ENCODE measurements around the gene ITIH5.

The ITIH5 gene

DNA sequence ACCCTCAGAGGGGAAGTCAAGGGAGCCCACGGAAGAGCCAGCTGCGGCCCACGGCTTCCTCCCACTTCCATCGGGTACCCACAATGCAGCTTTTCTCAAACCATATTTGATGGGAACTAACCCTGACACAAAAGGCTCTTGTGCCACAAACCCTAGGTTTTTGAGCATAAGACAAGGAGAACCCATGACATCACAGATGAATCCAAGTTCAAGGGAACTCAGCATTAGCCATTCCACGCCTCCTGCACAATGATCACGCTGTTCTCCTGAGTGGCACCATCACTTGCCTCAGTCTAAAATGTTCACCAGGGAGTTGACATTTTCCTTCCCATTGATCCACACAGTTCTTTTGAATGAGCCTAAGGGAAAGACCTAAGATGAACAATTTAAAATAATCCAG lies 70.4 kb downstream of the ITIH5 start:
- Histone ChIP-seq H3K4me3 (ENCODE audit: control insufficient read depth in 1 of 7, extremely low read depth in 1 of 7, insufficient read depth in 4 of 7, low read depth in 2 of 7, low read length in 6 of 7) (no peak overlapping the region), H3K36me3 (ENCODE audit: control insufficient read depth in 4 of 4, insufficient read depth in 4 of 4, low read length in 3 of 4) (no peaks in the 10 kb centered on the region), H3K27ac (ENCODE audit: insufficient read depth in 1 of 2, low read depth in 1 of 2, low read length in 2 of 2, poor library complexity in 1 of 2, severe bottlenecking in 2 of 2) (no peak overlapping the region), H3K4me1 (ENCODE audit: control extremely low read depth in 1 of 4, control insufficient read depth in 4 of 4, insufficient read depth in 4 of 4, low read length in 3 of 4) (peaks cover 0 to under 1% (median 0%) of the 10 kb centered on the region in 4 experiments), H3K9me3 (ENCODE audit: control extremely low read depth in 1 of 5, control insufficient read depth in 4 of 5, insufficient read depth in 2 of 5, low read depth in 1 of 5, low read length in 4 of 5) (no peaks in the 10 kb centered on the region), H3K27me3 (replicated peaks in 2 of 5; ENCODE audit: control insufficient read depth in 4 of 5, insufficient read depth in 5 of 5, low read length in 4 of 5) (no peaks in the 10 kb centered on the region)
- no peak for DNase-seq
- CTCF ChIA-PET = no interaction called here
- 100% methylated on average over 2 of the region's 6 CpGs for WGBS (ENCODE audit: insufficient coverage)
- POLR2A ChIA-PET = no interaction called here

DNA sequence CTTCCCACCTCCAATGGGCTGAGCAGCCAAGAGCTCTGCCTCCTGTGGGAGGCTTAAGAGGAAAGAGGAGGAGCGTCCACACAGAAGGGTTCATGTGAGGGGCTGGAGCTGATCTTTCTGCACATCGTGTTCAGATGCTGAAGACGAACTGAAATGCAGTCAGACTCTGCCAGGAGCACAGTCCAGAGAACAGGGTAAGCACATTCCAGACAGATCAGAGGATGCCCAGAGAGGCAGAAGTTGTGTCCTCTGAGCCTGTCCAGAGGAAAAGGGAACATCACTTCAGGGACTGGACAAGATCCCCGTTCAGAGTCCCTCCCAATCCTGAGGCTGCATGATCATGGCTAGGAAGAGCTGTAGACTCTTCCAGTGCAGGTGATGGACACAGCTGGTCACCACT lies 72.9 kb downstream of the ITIH5 start:
- ChIA-PET CTCF (interaction anchor here (0.5 kb wide), 1 partner anchor 1549 kb away, joined by 4 read pairs; no protein-coding TSS in a partner anchor), POLR2A (no interaction called here)
- Histone ChIP-seq H3K36me3 (ENCODE audit: control insufficient read depth in 4 of 4, insufficient read depth in 4 of 4, low read length in 3 of 4) (no peaks in the 10 kb centered on the region), H3K9me3 (ENCODE audit: control extremely low read depth in 1 of 5, control insufficient read depth in 4 of 5, insufficient read depth in 2 of 5, low read depth in 1 of 5, low read length in 4 of 5) (no peaks in the 10 kb centered on the region), H3K27ac (ENCODE audit: insufficient read depth in 1 of 2, low read depth in 1 of 2, low read length in 2 of 2, poor library complexity in 1 of 2, severe bottlenecking in 2 of 2) (no peak overlapping the region), H3K4me1 (ENCODE audit: control extremely low read depth in 1 of 4, control insufficient read depth in 4 of 4, insufficient read depth in 4 of 4, low read length in 3 of 4) (peaks cover 0 to 3% (median 0%) of the 10 kb centered on the region in 4 experiments), H3K4me3 (ENCODE audit: control insufficient read depth in 1 of 7, extremely low read depth in 1 of 7, insufficient read depth in 4 of 7, low read depth in 2 of 7, low read length in 6 of 7) (no peak overlapping the region), H3K27me3 (replicated peaks in 2 of 5; ENCODE audit: control insufficient read depth in 4 of 5, insufficient read depth in 5 of 5, low read length in 4 of 5) (no peaks in the 10 kb centered on the region)
- WGBS (ENCODE audit: insufficient coverage) = 94% methylated on average over 4 of the region's 4 CpGs
- no peak for DNase-seq

DNA sequence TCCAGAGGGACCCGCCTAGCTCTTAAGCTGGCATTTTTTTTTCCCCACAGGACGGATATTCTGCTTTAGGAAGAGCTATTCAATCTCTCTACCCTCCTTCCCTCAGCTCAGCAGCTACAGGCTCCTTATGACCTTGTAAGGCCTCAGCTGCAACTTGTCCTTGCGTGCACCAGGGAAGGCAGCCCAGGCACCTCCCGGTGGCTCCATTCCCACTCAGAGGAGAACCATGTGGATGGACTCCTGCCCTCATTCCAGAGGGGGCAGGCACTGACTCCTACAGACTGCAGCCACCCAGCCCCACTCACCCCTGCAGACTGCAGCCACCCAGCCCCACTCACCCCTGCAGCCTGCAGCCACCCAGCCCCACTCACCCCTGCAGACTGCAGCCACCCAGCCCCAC lies 73.7 kb downstream of the ITIH5 start:
- WGBS (ENCODE audit: insufficient coverage) = 95% methylated on average over 4 of the region's 4 CpGs
- ChIA-PET CTCF (no interaction called here), POLR2A (no interaction called here)
- Histone ChIP-seq H3K36me3 (ENCODE audit: control insufficient read depth in 4 of 4, insufficient read depth in 4 of 4, low read length in 3 of 4) (no peaks in the 10 kb centered on the region), H3K27ac (ENCODE audit: insufficient read depth in 1 of 2, low read depth in 1 of 2, low read length in 2 of 2, poor library complexity in 1 of 2, severe bottlenecking in 2 of 2) (no peak overlapping the region), H3K4me1 (ENCODE audit: control extremely low read depth in 1 of 4, control insufficient read depth in 4 of 4, insufficient read depth in 4 of 4, low read length in 3 of 4) (peaks cover 0 to 3% (median 0%) of the 10 kb centered on the region in 4 experiments), H3K9me3 (ENCODE audit: control extremely low read depth in 1 of 5, control insufficient read depth in 4 of 5, insufficient read depth in 2 of 5, low read depth in 1 of 5, low read length in 4 of 5) (no peaks in the 10 kb centered on the region), H3K4me3 (ENCODE audit: control insufficient read depth in 1 of 7, extremely low read depth in 1 of 7, insufficient read depth in 4 of 7, low read depth in 2 of 7, low read length in 6 of 7) (no peak overlapping the region), H3K27me3 (replicated peaks in 2 of 5; ENCODE audit: control insufficient read depth in 4 of 5, insufficient read depth in 5 of 5, low read length in 4 of 5) (no peaks in the 10 kb centered on the region)
- DNase-seq = no peak

DNA sequence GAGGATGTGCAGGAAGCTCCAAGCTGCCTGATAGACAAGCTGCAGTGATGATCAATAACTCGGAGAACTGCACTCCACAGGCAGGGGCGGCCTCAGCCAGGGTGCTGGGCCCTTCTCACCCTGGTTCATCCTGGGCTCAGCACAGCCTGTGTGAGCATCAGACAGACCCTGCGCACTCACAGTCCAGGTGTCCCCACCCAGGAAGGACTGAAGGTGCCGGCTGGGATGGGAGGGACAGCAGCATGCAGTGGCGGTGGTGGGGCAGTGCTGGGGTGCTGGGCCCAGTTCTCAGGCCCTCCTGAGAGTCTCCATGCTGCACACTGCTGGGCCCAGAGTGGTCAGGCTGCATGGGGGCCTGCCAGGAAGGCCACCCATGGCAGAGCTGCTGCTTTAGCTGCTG lies 74.1 kb downstream of the ITIH5 start:
- Histone ChIP-seq H3K27ac (ENCODE audit: insufficient read depth in 1 of 2, low read depth in 1 of 2, low read length in 2 of 2, poor library complexity in 1 of 2, severe bottlenecking in 2 of 2) (no peak overlapping the region), H3K27me3 (replicated peaks in 2 of 5; ENCODE audit: control insufficient read depth in 4 of 5, insufficient read depth in 5 of 5, low read length in 4 of 5) (no peaks in the 10 kb centered on the region), H3K4me3 (ENCODE audit: control insufficient read depth in 1 of 7, extremely low read depth in 1 of 7, insufficient read depth in 4 of 7, low read depth in 2 of 7, low read length in 6 of 7) (no peak overlapping the region), H3K9me3 (ENCODE audit: control extremely low read depth in 1 of 5, control insufficient read depth in 4 of 5, insufficient read depth in 2 of 5, low read depth in 1 of 5, low read length in 4 of 5) (no peaks in the 10 kb centered on the region), H3K4me1 (ENCODE audit: control extremely low read depth in 1 of 4, control insufficient read depth in 4 of 4, insufficient read depth in 4 of 4, low read length in 3 of 4) (peaks cover 0 to 3% (median 0%) of the 10 kb centered on the region in 4 experiments), H3K36me3 (ENCODE audit: control insufficient read depth in 4 of 4, insufficient read depth in 4 of 4, low read length in 3 of 4) (no peaks in the 10 kb centered on the region)
- WGBS (ENCODE audit: insufficient coverage) = 96% methylated on average over 5 of the region's 5 CpGs
- no peak for DNase-seq
- POLR2A ChIA-PET = no interaction called here
- CTCF ChIA-PET = no interaction called here

DNA sequence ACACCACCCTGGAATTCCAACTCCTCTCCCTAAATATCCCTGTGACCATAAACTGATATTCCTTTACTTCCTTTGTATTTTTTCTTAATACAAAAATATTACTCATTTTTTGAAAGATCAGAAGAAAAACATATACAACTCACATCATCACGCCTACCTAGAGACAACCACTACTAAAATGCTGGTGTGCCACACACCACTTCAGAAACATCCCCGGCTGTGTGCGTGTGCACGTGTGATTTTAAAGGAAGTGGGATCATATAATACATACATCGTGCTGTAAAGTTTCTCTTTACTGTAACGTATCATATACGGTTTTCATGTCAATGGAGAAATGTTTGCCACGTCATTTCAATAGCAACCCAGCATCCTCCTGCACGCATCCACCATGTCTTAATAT lies 76.5 kb downstream of the ITIH5 start:
- CTCF ChIA-PET = interaction anchor here (1.1 kb wide), 1 partner anchor 43 kb away, joined by 3 read pairs; no protein-coding TSS in a partner anchor
- POLR2A ChIA-PET = interaction anchor here (0.5 kb wide), 1 partner anchor 200 kb away, joined by 4 read pairs; no protein-coding TSS in a partner anchor
- no peak for DNase-seq
- no peaks in the 10 kb centered on the region for H3K9me3 ChIP-seq (ENCODE audit: control extremely low read depth in 1 of 5, control insufficient read depth in 4 of 5, insufficient read depth in 2 of 5, low read depth in 1 of 5, low read length in 4 of 5)
- no peaks in the 10 kb centered on the region for H3K36me3 ChIP-seq (ENCODE audit: control insufficient read depth in 4 of 4, insufficient read depth in 4 of 4, low read length in 3 of 4)
- no peak overlapping the region for H3K4me3 ChIP-seq (ENCODE audit: control insufficient read depth in 1 of 7, extremely low read depth in 1 of 7, insufficient read depth in 4 of 7, low read depth in 2 of 7, low read length in 6 of 7)
- H3K27ac ChIP-seq (ENCODE audit: insufficient read depth in 1 of 2, low read depth in 1 of 2, low read length in 2 of 2, poor library complexity in 1 of 2, severe bottlenecking in 2 of 2) = no peak overlapping the region
- peaks cover 0 to 3% (median 0%) of the 10 kb centered on the region in 5 experiments for H3K27me3 ChIP-seq (replicated peaks in 2 of 5; ENCODE audit: control insufficient read depth in 4 of 5, insufficient read depth in 5 of 5, low read length in 4 of 5)
- 93% methylated on average over 4 of the region's 9 CpGs for WGBS (ENCODE audit: insufficient coverage)
- peaks cover 0 to 3% (median 0%) of the 10 kb centered on the region in 4 experiments for H3K4me1 ChIP-seq (ENCODE audit: control extremely low read depth in 1 of 4, control insufficient read depth in 4 of 4, insufficient read depth in 4 of 4, low read length in 3 of 4)

DNA sequence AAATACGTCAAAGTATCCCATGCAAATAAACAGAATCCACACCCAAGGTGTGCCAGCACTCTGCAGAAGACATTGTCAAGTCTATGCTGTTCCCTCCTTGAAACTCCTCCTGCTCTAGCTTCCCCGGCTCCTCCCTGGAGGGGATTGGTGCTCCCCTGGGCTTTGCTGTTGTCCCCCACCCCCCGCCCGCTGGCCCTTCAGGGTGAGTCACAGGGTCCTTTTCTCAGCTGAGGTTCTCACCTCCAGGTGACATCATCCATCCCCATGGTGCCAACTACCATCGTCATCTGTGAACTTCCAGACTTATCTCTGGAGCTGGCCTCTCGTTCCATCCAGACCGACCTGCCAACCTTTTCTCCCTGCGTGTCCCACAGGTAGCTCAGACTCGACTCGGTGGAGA lies 77.0 kb downstream of the ITIH5 start:
- Histone ChIP-seq H3K4me3 (ENCODE audit: control insufficient read depth in 1 of 7, extremely low read depth in 1 of 7, insufficient read depth in 4 of 7, low read depth in 2 of 7, low read length in 6 of 7) (no peak overlapping the region), H3K27ac (ENCODE audit: insufficient read depth in 1 of 2, low read depth in 1 of 2, low read length in 2 of 2, poor library complexity in 1 of 2, severe bottlenecking in 2 of 2) (no peak overlapping the region), H3K9me3 (ENCODE audit: control extremely low read depth in 1 of 5, control insufficient read depth in 4 of 5, insufficient read depth in 2 of 5, low read depth in 1 of 5, low read length in 4 of 5) (no peaks in the 10 kb centered on the region), H3K4me1 (ENCODE audit: control extremely low read depth in 1 of 4, control insufficient read depth in 4 of 4, insufficient read depth in 4 of 4, low read length in 3 of 4) (peaks cover 0 to 3% (median 0%) of the 10 kb centered on the region in 4 experiments), H3K36me3 (ENCODE audit: control insufficient read depth in 4 of 4, insufficient read depth in 4 of 4, low read length in 3 of 4) (no peaks in the 10 kb centered on the region), H3K27me3 (replicated peaks in 2 of 5; ENCODE audit: control insufficient read depth in 4 of 5, insufficient read depth in 5 of 5, low read length in 4 of 5) (peaks cover 0 to 3% (median 0%) of the 10 kb centered on the region in 5 experiments)
- WGBS (ENCODE audit: insufficient coverage) = 98% methylated on average over 7 of the region's 10 CpGs
- ChIA-PET POLR2A (interaction anchor here (0.5 kb wide), 1 partner anchor 200 kb away, joined by 4 read pairs; no protein-coding TSS in a partner anchor), CTCF (interaction anchor here (1.1 kb wide), 1 partner anchor 43 kb away, joined by 3 read pairs; no protein-coding TSS in a partner anchor)
- no peak for DNase-seq

DNA sequence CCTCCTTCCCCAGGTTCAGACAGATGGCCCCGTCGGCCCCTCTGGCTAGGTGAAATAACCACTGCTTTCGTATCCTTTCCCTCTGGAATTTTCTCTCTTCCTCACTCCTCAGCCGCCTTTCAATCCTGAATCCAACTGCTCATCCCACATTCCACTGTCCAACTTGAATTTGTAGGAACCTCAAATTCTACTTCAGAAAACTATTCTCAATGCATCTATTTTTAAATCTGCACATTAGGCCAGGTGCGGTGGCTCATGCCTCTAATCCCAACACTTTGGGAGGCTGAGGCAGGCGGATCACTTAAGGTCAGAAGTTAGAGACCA lies 78.9 kb downstream of the ITIH5 start:
- Histone ChIP-seq H3K27me3 (replicated peaks in 2 of 5; ENCODE audit: control insufficient read depth in 4 of 5, insufficient read depth in 5 of 5, low read length in 4 of 5) (peaks cover 0 to 3% (median 0%) of the 10 kb centered on the region in 5 experiments), H3K9me3 (ENCODE audit: control extremely low read depth in 1 of 5, control insufficient read depth in 4 of 5, insufficient read depth in 2 of 5, low read depth in 1 of 5, low read length in 4 of 5) (no peaks in the 10 kb centered on the region), H3K27ac (ENCODE audit: insufficient read depth in 1 of 2, low read depth in 1 of 2, low read length in 2 of 2, poor library complexity in 1 of 2, severe bottlenecking in 2 of 2) (no peak overlapping the region), H3K4me3 (ENCODE audit: control insufficient read depth in 1 of 7, extremely low read depth in 1 of 7, insufficient read depth in 4 of 7, low read depth in 2 of 7, low read length in 6 of 7) (no peak overlapping the region), H3K4me1 (ENCODE audit: control extremely low read depth in 1 of 4, control insufficient read depth in 4 of 4, insufficient read depth in 4 of 4, low read length in 3 of 4) (peaks cover 0 to 3% (median 0%) of the 10 kb centered on the region in 4 experiments), H3K36me3 (ENCODE audit: control insufficient read depth in 4 of 4, insufficient read depth in 4 of 4, low read length in 3 of 4) (no peaks in the 10 kb centered on the region)
- CTCF ChIA-PET = no interaction called here
- WGBS (ENCODE audit: insufficient coverage) = 100% methylated on average over 6 of the region's 6 CpGs
- DNase-seq = no peak
- POLR2A ChIA-PET = no interaction called here
